HG03432 (cell line): ENCODE measurements around the gene TBX1.

ENCODE experiments used
- ATAC-seq: cut with Tn5 transposase; IDR thresholded peaks from one replicate; pipeline ENCODE4 v1.9.1; 2021; ENCODE audit warnings: mild to moderate bottlenecking, moderate library complexity; ENCODE audit not compliant: unreplicated experiment

The TBX1 gene

DNA sequence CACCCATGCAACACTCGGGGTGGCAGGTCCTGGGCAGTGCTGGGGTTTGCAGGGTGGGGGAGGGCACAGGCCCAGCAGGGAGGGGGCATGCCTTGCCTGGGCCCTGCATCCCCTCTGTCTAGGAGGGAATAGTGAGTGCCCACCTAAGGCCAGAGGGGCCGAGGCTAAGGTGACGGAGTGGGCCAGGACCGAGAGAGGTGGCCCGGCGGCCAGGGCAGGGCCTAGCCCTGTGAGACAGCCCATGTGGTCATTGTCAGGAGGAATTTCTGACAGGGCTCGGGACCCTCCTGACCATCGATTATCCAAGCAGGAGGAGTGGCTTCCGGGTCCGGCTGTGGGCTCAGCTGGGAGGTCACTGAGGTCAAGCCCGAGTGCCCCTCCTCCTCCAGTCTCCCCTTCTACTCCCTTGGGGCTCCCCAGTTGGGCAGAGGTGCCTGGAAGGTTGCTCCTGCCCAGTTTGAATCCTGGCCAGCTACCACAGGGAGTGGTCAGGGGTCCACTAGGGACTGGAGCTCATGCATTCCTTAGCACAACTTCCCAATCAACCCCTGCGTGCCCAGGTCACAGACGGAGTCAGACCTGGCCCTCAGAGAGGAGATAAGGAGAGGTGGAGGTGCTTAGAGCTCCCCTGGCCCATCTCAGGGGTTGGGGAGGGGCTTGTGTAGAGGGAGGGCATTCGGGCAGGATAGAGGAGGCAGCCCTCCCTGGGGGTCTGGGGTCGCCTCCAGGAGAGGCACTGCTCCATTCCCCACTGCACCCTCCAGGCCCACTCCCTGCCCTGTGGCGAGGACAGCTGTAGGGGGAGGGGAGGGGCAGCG is 22.5 kb upstream of the TBX1 start:
- no peak for ATAC-seq

- no peak for ATAC-seq
These were observed 21.7 kb upstream of the TBX1 start for GRCh38 chr22:19738664-19739447.

DNA sequence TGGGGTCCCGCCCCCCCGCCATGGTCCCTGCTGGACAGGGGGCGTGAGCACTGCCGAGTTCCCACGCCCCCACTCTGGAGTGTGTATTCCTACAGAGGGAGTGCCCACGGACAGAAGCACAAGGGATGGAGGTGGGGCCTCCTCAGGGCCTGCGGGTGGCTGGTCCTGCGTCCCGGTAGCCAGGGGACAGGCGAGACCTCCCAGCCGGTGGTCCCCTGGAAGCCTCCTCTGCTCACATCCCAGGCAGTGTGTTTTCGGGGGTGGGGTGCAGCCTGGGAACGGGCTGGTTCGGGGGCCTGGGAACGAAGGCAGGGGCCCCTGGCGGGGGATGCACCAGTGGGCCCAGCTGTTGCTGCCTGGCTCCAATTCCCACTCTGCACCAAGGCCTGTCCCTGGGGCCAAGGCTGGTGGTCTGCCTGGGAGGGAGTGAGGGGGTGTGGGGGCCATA is 21.1 kb upstream of the TBX1 start:
- no peak for ATAC-seq

DNA sequence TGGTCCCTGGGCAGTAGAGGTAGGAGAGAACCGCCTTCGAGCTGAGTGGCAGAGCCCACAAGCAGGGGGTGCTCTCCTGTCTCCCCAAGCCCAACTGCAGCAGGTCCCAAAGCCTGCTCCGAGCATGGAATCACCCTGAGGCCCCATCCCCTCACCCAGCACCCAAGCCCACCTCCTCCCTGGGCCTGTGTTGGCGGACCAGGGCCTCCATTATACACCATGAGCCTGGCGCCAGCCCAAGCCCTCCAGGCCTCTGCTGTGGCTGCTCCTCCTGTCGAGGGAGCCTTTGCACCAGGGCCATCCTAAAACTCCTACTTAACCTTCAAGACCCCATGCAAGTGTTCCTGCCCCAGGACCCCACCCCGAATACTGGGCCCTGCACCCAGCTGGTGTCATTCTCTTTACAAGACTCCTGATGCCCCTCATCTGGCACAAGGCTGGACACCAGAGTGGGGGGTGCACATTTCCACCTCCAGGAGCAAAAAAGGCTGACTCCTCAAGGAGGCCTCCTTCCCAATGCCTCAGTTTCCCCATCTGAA is 20.6 kb upstream of the TBX1 start:
- no peak for ATAC-seq

- no peak for ATAC-seq
These were observed 20.0 kb upstream of the TBX1 start for GRCh38 chr22:19740586-19740985.

GRCh38 chr22:19741053-19741452 is 19.5 kb upstream of the TBX1 start:
- ATAC-seq: no peak

DNA sequence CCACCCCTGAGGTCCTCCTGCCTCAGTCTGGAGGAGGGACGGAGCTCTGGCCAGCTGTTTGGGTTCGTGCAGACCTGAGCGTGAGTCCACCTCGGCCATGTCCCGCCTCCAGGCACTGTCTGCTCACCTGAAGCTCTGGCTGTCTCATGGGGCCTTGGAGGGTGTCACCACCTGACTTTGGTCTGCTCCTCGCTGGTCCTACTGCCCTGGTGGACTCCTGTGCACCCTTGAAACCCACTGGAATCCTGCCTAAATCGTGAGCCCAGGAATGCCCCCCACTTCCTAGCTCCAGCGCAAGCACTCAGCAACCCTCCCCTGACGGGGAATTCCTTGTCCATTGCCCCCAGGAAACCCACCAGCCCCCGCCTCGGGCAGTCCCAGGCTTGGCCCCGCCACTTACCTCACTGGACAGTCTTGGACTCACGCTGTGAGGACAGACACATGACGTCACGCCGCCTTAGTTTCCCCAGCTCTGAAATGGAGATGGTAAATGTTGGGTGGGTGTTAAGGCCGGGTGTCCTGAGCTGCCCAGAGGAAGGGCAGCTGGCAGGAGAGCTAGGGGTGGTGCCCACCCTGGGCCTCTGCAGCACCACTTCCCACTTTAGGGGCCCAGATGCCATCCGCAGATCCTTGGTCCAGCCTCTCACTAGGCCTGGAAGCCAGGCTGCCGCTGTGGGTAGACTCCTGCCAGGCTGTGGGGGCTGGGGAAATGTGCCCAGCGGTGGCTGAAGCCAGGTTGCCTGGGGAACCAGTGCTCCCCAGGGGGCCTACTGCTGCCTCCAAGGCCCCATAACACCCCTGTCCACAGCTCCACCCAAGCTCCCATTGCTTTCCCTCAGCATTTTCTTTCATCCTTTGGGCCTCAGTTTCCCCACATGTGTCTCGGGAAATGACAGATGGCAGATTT is 18.2 kb upstream of the TBX1 start:
- no peak for ATAC-seq

GRCh38 chr22:19743081-19743480 is 17.5 kb upstream of the TBX1 start:
- no peak for ATAC-seq

- ATAC-seq: no peak
These were observed 16.9 kb upstream of the TBX1 start for GRCh38 chr22:19743651-19744050.

DNA sequence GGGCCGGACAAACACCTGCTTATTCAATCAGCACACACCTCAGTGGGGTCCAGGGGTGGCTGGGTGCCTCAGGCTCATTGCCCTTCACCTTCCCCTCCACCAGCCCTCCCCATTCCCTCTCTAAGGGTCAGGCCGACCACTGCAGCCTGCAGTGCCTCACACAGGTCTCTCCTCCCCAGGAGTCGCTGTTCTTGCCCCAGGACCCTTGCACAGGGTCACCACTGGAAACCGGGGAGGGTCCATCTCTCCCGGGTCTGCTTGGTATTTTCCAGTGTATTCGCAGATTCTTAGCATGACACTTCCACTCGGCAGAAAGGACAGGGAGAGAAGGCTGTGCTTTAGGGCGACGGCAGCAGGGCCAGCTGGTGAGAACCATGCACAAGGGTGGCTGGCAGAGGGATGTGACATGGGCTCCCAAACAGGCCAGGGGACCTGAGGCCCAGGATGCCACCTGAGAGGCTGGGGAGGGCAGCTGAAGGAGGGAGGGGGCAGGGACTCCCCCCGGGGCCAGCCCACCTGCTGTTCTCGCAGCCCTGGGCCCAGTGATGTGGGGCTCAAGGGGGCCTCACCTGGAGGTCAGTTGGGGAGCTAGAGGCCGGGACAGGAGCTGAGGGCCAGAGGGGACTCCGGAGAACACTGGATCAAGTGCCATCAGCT is 16.1 kb upstream of the TBX1 start:
- no peak for ATAC-seq

DNA sequence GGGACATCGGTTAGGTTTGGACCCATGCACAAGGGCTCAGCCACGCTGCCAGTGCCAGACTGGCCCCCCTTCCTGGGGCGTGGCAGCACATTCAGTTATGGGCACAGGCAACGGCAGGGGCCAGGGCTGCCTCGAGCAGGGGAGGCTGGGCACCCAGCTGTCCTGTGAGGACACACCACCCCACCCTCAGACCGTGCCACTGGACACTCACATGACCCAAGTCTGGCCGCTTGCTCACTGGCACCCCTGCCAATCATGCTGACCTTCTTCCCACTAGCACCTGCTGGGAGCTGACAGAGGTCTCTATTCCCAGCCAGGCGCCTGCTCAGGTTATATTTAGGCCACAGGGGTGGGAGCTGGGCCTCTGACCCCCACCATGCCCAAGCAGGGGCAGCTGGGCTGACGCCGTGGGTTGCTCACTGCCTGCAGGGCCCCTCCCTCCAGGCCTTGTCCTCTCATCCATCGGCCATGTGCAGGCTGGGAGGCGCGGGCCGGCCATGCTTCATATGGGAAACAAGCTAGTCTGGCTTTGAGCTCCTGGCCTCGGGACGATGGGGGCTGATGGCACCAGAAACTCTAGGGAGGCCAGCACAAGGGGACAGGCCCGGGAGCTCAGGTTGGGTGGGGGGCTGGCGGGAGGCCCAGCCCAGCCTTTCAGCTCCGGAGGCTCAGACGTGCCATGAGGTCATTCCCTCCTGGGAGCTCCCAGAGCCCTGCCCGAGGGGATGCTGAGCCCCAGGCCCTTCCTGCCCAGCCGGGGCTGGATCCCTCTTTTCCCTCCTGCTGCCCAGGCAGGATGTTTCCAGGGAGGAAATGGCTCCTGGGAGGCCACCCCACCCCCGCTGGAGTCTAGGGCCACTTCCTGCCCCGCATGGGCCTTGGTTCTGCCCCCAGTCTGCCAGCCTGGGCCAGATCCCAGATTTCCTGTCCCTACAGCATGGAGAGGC is 15.2 kb upstream of the TBX1 start:
- no peak for ATAC-seq

GRCh38 chr22:19746726-19747125 is 13.9 kb upstream of the TBX1 start:
- ATAC-seq: no peak

DNA sequence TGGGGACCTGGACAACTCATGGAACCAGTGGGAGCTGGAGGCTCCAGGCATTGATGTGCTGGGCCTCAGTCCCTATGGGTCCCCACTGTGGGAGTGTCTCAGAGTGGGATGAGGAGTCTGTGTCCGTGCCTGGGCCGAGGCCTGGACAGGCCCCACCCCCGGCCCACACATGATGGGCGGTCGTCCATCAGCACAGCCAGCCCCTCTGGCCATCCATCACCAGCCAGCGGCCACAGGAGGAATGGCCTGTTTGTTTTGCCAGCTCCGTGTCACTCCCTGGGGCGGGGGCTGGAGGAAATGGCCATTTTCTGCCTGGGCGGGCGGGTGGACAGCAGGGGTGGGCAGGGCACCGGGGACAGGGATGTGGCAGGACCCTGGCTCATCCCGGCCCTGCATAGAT is 13.0 kb upstream of the TBX1 start:
- no peak for ATAC-seq

DNA sequence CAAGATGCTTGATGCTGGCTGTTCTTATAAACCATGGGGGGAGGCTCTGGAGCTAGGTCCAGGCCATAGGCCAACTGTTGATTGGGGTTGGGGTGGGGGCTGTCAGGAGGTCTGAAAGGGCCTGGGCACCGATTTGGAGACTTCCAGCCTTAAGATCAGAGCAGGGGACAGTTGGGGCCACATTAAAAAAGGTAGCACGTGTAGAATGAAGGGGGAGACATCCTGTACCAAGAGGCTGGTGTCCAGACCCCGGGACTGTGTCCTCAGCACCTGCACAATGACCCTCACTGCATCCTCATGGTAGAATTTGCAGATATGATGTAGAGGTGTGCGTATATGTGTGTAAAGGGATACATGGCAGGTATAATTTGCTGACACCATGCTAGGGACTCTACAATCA is 12.4 kb upstream of the TBX1 start:
- ATAC-seq: no peak

DNA sequence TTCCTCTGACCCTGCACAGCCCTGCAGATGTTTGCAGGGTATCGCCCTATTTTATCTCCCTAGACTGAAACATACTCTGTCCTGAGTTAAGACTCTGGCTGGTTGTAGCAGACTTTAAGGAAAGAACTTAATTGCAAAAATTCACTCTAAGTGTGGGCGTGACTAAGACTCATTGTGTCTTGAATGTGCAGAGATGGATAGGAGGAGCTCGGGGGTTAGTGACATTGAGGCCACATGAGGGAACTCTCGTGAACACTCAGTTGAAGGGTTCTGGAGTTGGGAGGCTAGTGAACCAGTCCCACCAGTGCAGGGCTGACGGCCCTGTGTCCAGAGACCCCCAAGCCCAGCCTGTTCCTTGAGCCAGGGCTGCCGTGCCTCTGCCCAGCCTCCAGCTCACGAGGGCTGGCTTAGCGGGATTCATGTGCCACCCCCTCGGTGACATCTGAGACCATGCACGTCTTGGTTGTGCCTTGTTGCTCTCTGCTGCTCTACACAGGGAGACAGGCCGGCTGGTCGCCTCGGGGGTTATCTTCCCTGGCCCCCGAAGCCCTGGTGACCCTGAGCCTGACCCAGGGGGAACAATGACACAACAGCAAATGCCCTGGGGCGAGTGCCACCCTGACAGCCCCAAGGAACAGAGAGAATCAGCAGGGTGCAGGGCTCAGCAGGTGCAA is 11.4 kb upstream of the TBX1 start:
- ATAC-seq: no peak

DNA sequence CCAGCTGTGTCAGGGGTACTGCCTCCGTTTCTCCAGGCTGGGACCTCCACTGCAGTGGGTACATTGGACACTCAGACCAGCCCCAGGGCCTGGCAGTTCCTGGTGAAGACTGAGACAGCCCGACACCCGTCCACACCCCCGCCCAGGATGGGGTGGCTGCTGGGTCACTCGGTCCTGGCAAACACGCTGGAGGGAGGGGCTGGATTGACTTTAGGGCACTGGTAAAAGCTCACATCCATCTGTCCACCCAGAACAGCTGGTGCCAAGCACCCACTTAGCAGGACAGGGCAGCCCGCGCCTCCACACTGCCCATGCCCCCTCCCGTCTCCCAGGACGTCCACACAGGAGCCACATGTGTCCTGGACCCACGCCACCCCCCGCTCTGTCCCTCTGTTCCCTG is 10.7 kb upstream of the TBX1 start:
- ATAC-seq: no peak

GRCh38 chr22:19750507-19751490 is 9.8 kb upstream of the TBX1 start:
- no peak for ATAC-seq
